ENCODE data around the gene ISOC2.
A peak's percentile ranks its signal among the peaks of the same experiment; 100 is the strongest.
"Not testable (repeated sequence)": the region's sequence is repeated elsewhere in the genome, so short reads cannot be mapped to it uniquely, and the experiment has no call there.

The ISOC2 gene, protein sequence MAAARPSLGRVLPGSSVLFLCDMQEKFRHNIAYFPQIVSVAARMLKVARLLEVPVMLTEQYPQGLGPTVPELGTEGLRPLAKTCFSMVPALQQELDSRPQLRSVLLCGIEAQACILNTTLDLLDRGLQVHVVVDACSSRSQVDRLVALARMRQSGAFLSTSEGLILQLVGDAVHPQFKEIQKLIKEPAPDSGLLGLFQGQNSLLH

DNA sequence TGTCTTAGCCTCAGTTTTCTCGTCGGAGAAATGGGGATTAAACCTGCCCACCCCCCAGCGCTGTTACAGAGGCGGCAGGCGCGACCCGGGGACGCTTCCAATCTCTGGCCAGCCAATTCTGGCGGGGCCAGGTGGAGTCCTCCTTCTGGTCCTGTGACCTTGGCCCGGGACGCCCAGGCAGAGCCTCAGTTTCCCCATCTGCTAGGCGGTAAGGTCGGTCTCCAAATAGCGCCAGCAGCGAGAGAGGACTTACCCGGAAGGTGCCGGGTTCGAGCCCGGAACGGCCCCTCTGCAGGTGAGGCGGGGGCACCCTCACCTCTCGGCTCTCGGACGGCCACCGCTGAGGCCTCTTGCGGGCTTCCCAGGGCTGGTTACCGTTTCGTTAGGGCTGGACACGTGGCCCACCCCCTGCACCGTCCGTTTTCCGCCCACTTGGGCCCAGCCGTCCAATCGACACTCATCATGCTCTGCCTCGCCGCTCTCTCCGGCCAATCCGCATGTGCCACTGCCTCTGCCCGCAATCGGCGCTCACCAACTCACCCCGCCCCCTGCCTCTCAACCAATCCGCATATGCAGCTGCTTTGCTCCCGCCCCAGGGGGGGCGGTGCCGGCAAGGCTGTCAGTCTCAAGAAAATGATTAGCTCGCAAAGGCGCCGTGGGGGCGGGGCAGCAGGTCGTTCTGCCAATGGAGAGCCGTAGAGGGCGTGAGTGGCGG is at the start of gene ISOC2:
ISOC2 (minus strand) TSS at position 384 of the 715 bp plus-strand sequence. CDS start 5,156 bp downstream, outside the sequence.
- peak; percentile 100 for DNase-seq (ENCODE audit: low read depth)

DNA sequence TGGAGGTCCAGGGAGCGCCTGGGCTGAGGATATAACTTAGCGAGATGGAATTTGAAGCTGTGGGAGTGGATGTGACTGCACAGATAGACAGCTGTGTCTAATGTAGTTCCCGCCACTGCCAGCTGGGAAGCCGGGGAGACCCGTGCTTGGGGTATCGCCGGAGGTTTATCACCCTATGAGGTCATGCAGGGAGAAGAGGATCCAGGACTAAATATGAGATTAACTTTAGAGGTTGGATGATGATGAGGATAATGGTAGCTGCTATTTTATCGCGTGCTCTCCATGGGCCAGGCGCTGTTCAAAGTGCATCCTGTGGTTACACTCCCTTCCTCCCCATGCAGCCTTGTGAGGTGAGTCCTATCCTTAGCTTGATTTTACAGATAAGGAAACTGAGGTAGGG is 46.7 kb upstream of the ISOC2 start:
- DNase-seq (ENCODE audit: low read depth): no peak

DNA sequence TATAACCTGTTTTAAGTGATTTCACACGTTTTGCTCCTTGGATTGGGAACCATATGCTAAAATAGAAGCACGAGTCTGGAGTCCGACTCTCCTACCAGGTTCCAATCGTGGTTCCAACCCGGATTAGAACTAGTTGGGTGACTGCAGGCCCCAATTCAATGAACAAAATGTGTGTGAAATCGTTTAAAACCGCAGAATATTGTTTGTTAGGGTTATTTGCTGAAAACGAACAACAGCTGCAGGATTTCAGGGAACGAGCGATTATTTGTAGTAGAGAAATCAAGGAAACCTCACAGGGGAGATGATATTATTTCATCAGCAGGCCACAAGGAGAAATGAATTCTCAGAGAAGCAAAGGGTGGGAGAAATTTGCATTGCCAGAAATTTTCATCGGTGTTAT is 43.5 kb upstream of the ISOC2 start:
- DNase-seq (ENCODE audit: low read depth): no peak

DNA sequence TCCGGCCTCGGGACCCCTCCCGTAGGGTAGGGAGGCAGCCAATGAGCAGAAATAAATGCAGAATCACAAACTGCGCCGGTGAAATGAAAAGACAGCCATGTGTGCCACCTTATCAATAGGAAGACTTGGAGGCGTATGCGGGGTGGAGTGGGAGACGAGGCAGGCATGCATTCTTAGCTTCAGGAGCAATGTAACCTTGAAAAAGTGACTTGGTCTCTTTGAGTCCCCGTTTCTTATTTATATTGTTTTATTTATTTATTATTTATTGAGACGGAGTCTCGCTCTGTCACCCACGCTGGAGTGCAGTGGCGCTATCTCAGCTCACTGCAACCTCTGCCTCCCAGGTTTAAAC is 42.8 kb upstream of the ISOC2 start:
- DNase-seq (ENCODE audit: low read depth): no peak

DNA sequence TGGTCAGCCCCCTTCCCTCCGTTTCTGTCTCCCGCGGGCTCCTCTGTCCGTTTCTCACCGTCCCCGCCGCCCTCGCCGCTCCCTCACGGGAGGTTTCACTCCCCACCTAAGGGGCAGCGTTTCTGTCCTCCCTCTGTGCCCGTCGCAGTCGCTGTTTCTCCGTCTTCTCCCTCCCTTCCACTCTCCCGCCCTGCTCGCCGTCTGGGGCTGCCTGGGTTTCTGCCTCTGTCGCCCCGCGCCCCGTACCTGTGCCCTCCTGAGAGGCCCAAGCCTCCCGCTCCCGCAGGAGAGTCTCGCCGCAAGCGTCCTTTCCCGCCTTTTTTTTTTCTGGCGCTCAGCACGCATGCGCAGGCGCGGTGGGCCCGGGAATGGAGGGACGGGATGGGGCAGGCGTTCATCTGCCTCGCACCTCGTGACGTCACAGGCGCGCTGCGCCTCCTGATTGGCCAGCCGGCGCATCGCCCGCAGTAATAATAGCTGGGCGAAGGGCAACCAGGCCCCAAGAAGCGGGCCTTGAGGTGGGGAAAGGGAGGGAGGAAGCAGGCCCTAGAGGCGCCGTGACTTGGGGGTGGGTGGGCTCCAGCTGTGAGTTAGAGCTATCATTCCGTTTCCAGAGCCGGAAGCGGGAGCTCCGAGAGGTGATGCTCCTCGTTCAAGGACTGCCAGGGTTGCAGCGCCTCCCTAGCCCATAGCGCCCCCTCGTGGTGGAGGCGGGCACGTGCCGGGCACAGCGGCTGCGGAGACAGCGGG is 42.2 kb upstream of the ISOC2 start:
- DNase-seq (ENCODE audit: low read depth): peak; percentile 86

DNA sequence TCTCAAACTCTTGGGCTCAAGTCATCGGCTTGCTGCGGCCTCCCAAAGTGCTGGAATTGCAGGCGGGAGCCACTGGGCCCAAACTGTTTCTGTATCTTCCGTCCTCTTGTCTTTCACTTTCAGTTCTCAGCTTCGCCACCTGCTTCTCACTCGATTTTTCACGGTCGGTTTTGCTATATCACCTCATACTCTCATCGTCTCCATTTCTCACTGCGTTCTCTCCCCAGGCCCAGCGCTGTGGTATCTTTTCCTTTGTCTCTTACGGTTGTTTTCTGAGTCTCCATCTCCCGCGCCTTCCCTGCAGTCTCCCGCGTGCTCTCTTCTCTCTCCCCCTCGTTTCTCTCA is 41.7 kb upstream of the ISOC2 start:
- DNase-seq (ENCODE audit: low read depth): no peak

DNA sequence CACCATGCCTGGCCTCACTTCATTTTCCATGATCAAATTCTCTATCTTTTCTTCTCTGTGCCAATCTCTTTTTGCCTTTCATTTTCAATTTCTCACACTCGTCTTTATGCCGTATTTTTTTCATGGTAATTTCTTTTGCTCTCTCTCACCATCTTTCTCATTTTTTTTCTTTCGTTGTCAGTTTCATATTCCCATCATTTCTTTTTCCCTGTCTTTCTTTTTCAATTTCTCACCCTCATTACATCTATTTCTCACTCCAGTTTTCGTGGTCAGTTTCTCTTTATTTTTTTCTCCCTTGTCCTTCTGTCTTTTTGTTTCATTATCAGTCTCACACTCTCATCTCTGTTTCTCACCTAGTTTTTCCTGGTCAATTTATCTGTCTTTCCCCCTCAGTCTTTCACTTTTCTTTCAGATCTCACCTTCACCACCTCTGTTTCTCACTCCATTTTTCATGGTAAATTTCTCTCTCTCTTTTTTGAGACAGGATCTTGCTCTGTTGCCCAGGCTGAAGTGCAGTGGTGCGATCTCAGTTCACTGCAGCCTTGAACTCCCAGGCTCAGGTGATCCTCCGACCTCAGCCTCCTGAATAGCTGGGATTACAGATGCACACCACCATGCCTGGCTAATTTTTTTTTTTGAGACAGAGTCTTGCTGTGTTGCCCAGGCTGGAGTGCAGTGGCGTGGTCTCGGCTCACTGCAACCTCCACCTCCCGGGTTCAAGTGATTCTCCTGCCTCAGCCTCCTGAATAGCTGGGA is 40.9 kb upstream of the ISOC2 start:
- DNase-seq (ENCODE audit: low read depth): no peak

DNA sequence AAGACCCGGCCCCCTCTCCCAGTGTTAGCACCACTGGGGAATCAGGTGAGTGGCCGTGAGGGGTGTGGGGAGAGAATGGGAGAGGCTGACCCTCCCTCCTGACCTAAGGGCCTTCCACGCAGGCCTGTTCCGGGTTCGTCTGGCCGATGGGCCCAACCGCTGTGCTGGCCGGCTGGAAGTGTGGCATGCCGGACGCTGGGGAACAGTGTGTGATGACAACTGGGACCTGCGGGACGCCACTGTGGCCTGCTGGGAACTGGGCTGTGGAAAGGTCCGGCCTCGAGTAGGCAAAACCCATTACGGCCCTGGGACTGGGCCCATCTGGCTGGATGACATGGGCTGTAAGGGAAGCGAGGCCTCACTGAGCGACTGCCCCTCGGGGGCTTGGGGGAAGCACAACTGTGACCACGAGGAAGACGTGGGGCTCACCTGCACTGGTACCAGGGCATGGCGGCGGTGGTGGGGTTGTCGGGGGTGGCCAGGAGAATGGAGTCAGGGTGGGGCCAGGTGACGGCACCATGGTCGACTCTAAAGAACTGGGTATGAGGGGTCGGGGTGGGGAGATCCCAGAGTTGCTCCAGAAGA is 39.0 kb upstream of the ISOC2 start:
- DNase-seq (ENCODE audit: low read depth): no peak

DNA sequence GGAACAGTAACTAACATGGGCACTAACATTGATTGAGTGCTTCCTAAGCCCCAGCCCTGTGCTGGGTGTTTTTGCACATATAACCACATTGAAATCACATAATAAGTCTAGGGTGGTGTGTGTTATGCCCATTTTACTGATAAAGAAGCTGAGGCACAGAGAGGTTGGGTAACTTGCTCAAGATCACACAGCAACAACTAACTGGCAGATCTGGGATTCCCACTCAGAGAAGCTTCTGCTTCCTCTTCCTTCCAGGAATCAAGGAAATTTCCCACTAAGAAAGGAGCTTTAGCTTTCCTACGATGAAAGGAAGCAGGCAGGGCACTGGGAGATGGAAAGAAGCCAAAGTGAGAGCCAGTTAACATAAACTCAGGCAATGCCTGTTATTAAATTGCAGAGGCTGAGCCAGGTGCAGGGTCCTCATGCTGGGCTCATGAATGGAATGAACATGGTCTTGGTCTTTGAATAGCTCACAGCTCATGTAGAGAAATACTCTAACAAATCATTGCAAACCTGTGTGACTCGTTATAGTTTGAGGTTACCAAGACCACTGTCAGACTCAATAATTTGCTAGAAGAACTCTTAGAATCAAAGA is 36.9 kb upstream of the ISOC2 start:
- DNase-seq (ENCODE audit: low read depth): no peak

DNA sequence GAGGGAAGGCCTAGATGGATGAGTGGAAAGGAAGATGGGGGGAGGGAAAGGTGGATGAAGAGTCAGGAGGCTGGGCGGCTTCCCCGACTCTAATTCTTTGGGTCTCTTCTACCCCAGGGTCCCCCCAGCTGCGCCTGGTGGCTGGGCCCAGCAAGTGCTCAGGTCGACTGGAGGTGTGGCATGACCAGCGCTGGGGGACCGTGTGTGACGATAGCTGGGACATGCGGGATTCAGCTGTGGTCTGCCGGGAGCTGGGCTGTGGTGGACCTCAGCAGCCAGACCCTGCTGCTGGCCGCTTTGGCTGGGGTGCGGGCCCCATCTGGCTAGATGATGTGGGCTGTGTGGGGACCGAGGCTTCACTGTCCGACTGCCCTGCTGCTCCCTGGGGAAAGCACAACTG is 36.3 kb upstream of the ISOC2 start:
- no peak for DNase-seq (ENCODE audit: low read depth)

DNA sequence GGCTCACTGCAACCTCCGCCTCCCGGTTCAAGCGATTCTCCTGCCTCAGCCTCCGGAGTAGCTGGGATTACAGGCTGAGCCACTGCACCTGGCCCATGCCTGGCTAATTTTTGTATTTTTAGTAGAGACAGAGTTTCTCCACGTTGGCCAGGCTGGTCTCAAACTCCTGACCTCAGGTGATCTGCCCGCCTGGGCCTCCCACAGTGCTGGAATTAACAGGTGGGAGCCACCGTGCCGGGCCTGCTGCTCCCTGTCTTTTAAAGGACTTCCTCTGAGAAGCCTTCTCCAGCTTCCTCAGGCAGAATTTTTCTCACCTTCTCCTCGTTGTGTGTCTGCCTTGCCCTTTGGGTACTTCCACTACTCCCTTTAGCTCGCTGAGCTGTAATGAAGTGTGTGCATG is 35.4 kb upstream of the ISOC2 start:
- DNase-seq (ENCODE audit: low read depth): not testable (repeated sequence)

DNA sequence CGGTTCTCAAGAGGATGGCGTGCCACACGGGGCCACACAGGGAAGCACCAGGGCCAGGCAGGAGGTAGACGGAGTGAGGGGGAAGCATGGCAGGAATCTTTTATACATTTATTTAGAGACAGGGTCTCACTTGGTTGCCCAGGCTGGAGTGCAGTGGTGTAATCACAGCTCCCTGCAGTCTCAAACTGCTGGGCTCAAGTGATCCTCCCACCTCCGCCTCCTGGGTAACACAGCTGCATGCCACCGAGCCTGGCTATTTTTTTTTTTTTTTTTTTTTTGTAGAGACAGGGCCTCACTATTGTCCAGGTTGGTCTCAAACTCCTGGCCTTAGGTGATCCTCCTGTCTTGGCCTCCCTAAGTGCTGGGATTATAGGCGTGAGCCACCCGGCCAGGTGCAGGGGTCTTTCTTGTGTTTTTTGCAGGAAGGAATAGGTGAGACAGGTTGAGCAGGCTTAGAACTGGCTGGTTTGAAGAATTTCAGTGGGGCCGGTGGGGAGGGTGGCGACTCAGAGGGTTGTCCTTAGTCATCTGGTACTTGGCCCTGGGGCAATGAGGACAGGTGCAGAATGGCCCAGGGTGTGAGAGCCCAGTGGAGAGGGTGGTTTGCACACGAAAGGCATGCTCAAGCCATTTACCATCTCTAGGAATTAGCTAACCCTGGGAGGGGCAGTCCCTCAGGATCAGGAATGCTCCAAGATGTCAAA is 34.4 kb upstream of the ISOC2 start:
- no peak for DNase-seq (ENCODE audit: low read depth)

DNA sequence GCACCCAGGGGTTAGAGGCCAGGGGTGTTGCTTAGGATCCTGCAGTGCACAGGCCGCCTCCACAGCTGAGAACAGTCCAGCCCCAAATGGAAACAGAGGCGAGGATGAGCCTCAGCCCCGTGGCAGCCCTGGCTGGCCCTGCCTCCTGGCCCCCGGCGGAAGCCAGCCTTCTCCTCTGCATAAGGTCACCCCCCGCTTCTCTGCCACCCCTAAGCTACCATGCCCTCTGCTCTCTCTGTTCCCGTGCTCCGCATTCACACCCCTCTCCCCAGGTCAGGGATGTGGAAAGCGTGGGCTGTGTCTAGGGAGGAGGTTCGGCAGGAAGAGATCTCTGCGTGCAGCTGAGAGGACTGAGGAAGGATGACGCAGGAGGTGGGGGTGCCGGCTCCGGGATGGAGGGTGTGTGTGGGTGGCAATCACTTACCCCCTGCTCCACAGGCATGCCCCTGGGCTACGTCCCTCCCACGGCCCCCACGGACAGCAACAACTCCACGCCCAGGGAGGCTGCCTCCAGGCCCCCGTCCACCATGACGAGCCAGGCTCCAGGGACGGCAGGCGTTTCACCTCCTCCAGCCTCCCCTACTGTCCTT is 32.8 kb upstream of the ISOC2 start:
- DNase-seq (ENCODE audit: low read depth): no peak

DNA sequence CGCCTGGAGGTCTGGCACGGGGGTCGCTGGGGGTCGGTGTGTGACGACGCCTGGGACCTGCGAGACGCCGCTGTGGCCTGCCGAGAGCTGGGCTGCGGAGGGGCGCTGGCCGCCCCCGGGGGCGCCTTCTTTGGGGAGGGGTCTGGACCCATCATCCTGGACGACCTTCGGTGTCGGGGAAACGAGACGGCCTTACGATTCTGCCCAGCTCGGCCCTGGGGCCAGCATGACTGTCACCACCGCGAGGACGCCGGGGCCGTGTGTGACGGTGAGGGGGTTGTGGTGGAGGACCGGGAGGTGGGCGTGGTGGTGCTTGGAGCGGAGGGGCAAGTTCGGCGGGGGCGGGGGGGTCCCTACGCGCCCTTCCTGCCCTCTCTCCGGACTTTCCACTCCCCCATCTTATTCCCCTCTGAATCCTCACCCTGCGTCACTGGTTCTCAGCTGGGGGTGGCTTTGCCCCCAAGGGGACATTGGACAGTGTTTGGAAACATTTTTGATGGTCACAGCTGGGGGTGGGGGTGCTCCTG is 32.3 kb upstream of the ISOC2 start:
- no peak for DNase-seq (ENCODE audit: low read depth)

DNA sequence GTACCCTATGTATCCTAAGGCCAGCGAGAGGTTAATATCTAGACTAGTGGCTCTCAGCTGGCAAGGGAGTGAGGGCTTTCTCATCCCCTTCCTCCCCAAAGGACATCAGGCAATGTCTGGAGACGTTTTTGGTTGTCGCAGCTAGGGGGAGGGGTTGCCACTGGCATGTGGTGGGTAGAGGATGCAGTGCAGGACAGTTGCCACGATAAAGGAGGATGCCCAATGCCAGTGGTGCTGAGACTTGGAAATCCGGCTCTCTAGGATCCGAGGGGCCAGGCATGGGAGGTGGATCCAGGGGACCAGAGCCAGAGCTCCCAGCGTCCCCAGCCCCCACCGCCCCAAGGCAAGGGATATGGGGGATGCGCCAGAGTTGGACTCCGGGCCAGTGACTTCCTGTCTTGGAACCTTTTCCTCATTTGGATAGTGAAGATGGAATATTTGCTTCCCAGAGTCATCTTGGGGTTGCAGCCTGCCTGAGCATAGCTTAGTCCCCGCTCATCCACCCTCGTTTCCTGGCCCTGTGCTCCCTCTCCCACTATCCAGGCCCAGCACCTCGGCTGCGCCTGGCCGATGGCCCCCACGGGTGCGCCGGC is 31.7 kb upstream of the ISOC2 start:
- no peak for DNase-seq (ENCODE audit: low read depth)

DNA sequence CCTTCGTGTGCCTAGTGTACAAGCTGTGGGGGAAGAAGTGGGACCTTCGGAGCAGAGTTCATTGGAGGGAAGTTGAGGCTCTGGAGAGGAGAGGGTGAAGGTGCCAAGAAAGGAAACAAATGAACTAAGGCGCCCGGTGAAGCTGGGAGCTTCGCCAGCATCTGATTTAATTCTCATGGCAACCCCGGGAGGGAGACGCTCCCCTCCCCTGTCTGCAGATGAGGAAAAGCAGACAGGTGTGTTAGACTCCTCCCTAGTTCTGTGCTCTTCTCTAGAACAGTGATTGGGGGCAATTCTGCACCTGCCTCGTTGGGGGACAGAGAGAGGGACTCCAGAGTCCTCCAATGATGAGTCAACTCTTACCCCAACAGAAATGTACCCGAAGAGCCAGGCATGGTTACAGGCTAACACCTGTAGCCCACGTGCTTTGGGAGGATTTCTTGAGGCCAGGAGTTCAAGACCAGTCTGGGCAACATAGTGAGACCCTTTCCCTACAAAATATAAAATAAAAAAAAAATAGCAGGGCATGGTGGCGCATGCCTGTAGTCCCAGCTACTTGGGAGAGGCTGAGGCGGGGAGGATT is 31.0 kb upstream of the ISOC2 start:
- DNase-seq (ENCODE audit: low read depth): no peak

DNA sequence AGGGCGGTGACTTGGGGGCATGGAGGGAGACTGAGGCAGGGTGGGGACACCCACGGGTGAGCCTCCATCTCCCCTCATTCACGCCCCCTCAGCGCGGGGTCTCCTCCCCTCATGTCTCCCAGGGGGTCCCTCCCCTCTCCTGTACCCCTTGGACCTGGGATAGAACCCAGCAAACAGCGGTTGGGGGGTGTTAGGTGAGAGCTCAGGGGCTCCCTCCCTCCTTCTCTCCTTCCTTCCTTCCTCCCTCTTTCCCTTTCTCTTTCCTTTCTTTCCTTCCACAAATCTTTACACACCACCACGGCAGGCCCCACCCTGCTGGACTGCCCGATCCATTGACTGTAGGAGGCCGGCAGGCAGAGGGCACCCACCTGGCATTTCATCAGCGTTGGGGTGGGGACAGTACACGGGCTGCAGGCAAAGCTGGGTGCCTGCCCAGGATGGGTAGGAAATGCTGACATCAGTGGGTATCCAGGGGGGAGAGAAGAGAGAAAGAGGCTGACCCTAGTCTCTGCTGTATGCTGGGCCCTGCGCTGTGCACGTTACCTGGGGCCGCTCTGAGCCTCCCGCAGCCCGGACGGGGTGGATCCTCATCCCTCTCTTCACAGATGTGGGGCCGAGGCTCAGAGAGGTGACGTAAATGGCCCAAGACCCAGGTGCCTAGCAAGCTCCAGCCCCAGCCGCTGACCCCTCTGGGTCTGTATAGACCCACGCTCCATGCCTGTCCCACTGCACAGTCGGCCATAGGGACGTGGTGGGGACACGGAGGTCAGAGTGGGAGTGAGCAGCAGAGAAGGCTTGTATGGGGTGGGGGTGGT is 30.3 kb upstream of the ISOC2 start:
- no peak for DNase-seq (ENCODE audit: low read depth)

DNA sequence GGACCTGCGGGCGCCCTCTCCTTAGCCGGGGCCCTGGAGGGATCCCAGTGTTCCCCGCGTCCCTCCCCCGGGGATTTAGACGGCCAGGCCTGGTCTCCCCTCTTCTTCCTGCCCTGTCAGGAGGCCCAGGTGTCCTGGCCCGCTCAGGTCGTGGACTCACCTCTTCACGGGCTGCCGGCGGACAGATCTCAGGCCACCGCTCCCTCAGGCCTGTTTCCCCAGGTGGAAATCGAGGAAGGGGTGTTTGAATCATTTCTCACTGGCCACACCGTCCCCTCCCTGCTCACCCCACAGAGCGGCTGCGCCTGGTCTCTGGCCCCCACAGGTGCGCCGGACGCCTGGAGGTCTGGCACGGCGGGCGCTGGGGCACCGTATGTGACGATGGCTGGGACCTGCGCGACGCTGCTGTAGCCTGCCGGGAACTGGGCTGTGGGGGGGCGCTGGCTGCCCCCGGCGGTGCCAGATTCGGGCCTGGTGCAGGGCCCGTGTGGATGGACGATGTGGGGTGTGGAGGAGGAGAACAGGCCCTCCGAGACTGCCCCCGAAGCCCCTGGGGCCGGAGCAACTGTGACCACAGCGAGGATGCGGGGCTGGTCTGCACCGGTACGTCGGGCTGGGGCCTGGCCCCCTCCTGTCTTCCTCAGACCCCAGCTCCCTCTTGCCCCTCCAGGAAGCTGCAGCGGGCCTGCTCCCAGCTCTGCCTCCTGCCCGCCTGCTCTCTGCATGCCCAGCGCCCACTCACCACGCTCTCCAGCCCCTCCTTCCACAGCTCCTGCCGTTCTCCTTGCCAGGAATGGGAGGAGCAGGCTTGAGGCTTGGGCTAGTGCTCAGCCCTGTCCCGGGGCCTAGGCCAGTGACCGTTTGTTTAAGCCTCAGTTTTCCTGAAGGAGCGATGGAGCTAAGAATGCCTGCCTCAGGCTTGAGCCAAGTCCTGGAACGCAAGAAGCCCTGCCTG is 29.3 kb upstream of the ISOC2 start:
- DNase-seq (ENCODE audit: low read depth): no peak
